Immature natural killer cell (primary cell): Measurements from ENCODE around the gene SHB. TPM values are rescaled to one million over a fixed set of nuclear protein-coding genes. Genes with fewer than 3 reads are reported as not detected.
"Not testable (repeated sequence)": the region's sequence is repeated elsewhere in the genome, so short reads cannot be mapped to it uniquely, and the experiment has no call there.

Source experiments
- DNase-seq, 3 donors: peaks; one replicate each; pipeline ENCODE4 v3.0.0; 2022; ENCODE audit warnings: mixed read lengths in 1 of 3
- H3K27ac Mint-ChIP-seq, 6 donors: one replicate each; pipeline ENCODE4 v1.8.0; 2020; ENCODE audit warnings: mixed read lengths in 6 of 6, mild to moderate bottlenecking in 5 of 6, inconsistent platforms in 4 of 6, moderate library complexity in 3 of 6
- H3K27me3 Mint-ChIP-seq, 3 donors: one replicate each; pipeline ENCODE4 v1.8.0; 2020 to 2021; ENCODE audit warnings: low read depth in 3 of 3, mild to moderate bottlenecking in 3 of 3, mixed read lengths in 3 of 3, moderate library complexity in 3 of 3, inconsistent platforms in 1 of 3
- H3K36me3 Mint-ChIP-seq, 3 donors: one replicate each; pipeline ENCODE4 v1.8.0; 2020; ENCODE audit warnings: mixed read lengths in 3 of 3, inconsistent platforms in 2 of 3, mild to moderate bottlenecking in 2 of 3
- H3K4me1 Mint-ChIP-seq, 2 donors: one replicate each; pipeline ENCODE4 v1.8.0; 2020; ENCODE audit warnings: inconsistent platforms in 2 of 2, mild to moderate bottlenecking in 2 of 2, mixed read lengths in 2 of 2, moderate library complexity in 1 of 2
- H3K4me3 Mint-ChIP-seq, 5 donors: one replicate each; pipeline ENCODE4 v1.8.0; 2020; ENCODE audit warnings: mild to moderate bottlenecking in 5 of 5, mixed read lengths in 5 of 5, inconsistent platforms in 3 of 5, moderate library complexity in 3 of 5
- H3K9me3 Mint-ChIP-seq, 6 donors: one replicate each; pipeline ENCODE4 v1.8.0; 2020; ENCODE audit warnings: mild to moderate bottlenecking in 6 of 6, mixed read lengths in 6 of 6, inconsistent platforms in 4 of 6, moderate library complexity in 3 of 6
- polyA plus RNA-seq, 3 donors: library from polyadenylated mRNA; unstranded; fragments of 300-500 nt; fragmentation: Illumina TruSeq; gene quantifications; one replicate each; pipeline ENCODE4 v1.2.3, GENCODE V29; 2021

SHB gene
- polyA plus RNA-seq, 3 donors from 2014 or later = 0.39 to 0.70 (median 0.57) TPM

- no peak for DNase-seq
- no peaks in the 10 kb centered on the region for H3K9me3 Mint-ChIP-seq
- peaks cover 25 to 31% of the 10 kb centered on the region in 2 donors for H3K4me1 Mint-ChIP-seq
- no peaks in the 10 kb centered on the region for H3K36me3 Mint-ChIP-seq
- peaks cover 2 to 4% (median 2%) of the 10 kb centered on the region in 3 donors for H3K27me3 Mint-ChIP-seq
- peak overlapping the region in 1 of 5 donors; percentile 60 for H3K4me3 Mint-ChIP-seq
- peak overlapping the region in 1 of 6 donors; percentile 74 for H3K27ac Mint-ChIP-seq
These were observed 101.8 kb downstream of the SHB start for GRCh38 chr9:37967014-37967760.

GRCh38 chr9:37966412-37967013 lies 102.5 kb downstream of the SHB start:
- H3K36me3 Mint-ChIP-seq = no peaks in the 10 kb centered on the region
- peak overlapping the region in 3 of 6 donors; percentile 28 to 74 (median 35) for H3K27ac Mint-ChIP-seq
- peak overlapping the region in 1 of 5 donors; percentile 60 for H3K4me3 Mint-ChIP-seq
- peaks cover 1 to 4% (median 2%) of the 10 kb centered on the region in 3 donors for H3K27me3 Mint-ChIP-seq
- H3K4me1 Mint-ChIP-seq = peaks cover 25 to 33% of the 10 kb centered on the region in 2 donors
- no peak for DNase-seq
- H3K9me3 Mint-ChIP-seq = no peaks in the 10 kb centered on the region

GRCh38 chr9:37965676-37966345 lies 103.2 kb downstream of the SHB start:
- Mint-ChIP-seq H3K4me3 (peak overlapping the region in 2 of 5 donors; percentile 4 to 60), H3K4me1 (peaks cover 25 to 38% of the 10 kb centered on the region in 2 donors), H3K27ac (peak overlapping the region in 2 of 6 donors; percentile 22 to 74)
- not testable (repeated sequence) for H3K27me3 Mint-ChIP-seq, H3K36me3 Mint-ChIP-seq, H3K9me3 Mint-ChIP-seq
- peak in 2 of 3 donors; percentile 7 to 9 for DNase-seq

GRCh38 chr9:37965116-37965515 lies 103.9 kb downstream of the SHB start:
- Mint-ChIP-seq H3K27me3 (peaks cover 2 to 4% (median 2%) of the 10 kb centered on the region in 3 donors), H3K36me3 (no peaks in the 10 kb centered on the region), H3K4me1 (peaks cover 25 to 38% of the 10 kb centered on the region in 2 donors), H3K9me3 (no peaks in the 10 kb centered on the region), H3K4me3 (no peak overlapping the region), H3K27ac (no peak overlapping the region)
- DNase-seq = no peak

GRCh38 chr9:37964740-37965081 lies 104.3 kb downstream of the SHB start:
- Mint-ChIP-seq H3K9me3 (no peaks in the 10 kb centered on the region), H3K27me3 (peaks cover 2 to 4% (median 2%) of the 10 kb centered on the region in 3 donors), H3K36me3 (no peaks in the 10 kb centered on the region), H3K4me3 (no peak overlapping the region), H3K27ac (peak overlapping the region in 1 of 6 donors; percentile 34), H3K4me1 (peaks cover 25 to 38% of the 10 kb centered on the region in 2 donors)
- no peak for DNase-seq

GRCh38 chr9:37963936-37964739 lies 104.9 kb downstream of the SHB start:
- peaks cover 25 to 38% of the 10 kb centered on the region in 2 donors for H3K4me1 Mint-ChIP-seq

GRCh38 chr9:37961351-37961750 lies 107.7 kb downstream of the SHB start:
- no peak overlapping the region for H3K4me3 Mint-ChIP-seq
- H3K27ac Mint-ChIP-seq = no peak overlapping the region
- H3K27me3 Mint-ChIP-seq = peaks cover under 1 to 2% (median 2%) of the 10 kb centered on the region in 3 donors
- H3K4me1 Mint-ChIP-seq = peaks cover 18 to 29% of the 10 kb centered on the region in 2 donors
- no peaks in the 10 kb centered on the region for H3K36me3 Mint-ChIP-seq
- DNase-seq = no peak
- no peaks in the 10 kb centered on the region for H3K9me3 Mint-ChIP-seq

More at GRCh38 chr9:37963936-37964739, 104.9 kb downstream of the SHB start:
- no peak for DNase-seq
- no peaks in the 10 kb centered on the region for H3K9me3 Mint-ChIP-seq
- H3K4me3 Mint-ChIP-seq = no peak overlapping the region
- peaks cover 2 to 4% (median 2%) of the 10 kb centered on the region in 3 donors for H3K27me3 Mint-ChIP-seq
- no peaks in the 10 kb centered on the region for H3K36me3 Mint-ChIP-seq
- peak overlapping the region in 1 of 6 donors; percentile 56 for H3K27ac Mint-ChIP-seq

GRCh38 chr9:37960631-37961030 lies 108.4 kb downstream of the SHB start:
- Mint-ChIP-seq H3K27me3 (peaks cover 0 to 2% (median 2%) of the 10 kb centered on the region in 3 donors), H3K4me1 (peaks cover 12 to 22% of the 10 kb centered on the region in 2 donors), H3K9me3 (no peaks in the 10 kb centered on the region), H3K36me3 (no peaks in the 10 kb centered on the region), H3K27ac (no peak overlapping the region), H3K4me3 (no peak overlapping the region)
- no peak for DNase-seq

GRCh38 chr9:37959976-37960375 lies 109.1 kb downstream of the SHB start:
- peaks cover 0 to 2% (median 2%) of the 10 kb centered on the region in 3 donors for H3K27me3 Mint-ChIP-seq
- no peak overlapping the region for H3K4me3 Mint-ChIP-seq
- H3K4me1 Mint-ChIP-seq = peaks cover 8 to 18% of the 10 kb centered on the region in 2 donors
- peaks cover 0 to 1% (median 0%) of the 10 kb centered on the region in 3 donors for H3K36me3 Mint-ChIP-seq
- no peak for DNase-seq
- no peak overlapping the region for H3K27ac Mint-ChIP-seq
- no peaks in the 10 kb centered on the region for H3K9me3 Mint-ChIP-seq

GRCh38 chr9:37958154-37958553 lies 110.9 kb downstream of the SHB start:
- H3K4me3 Mint-ChIP-seq = no peak overlapping the region
- no peak overlapping the region for H3K27ac Mint-ChIP-seq
- H3K9me3 Mint-ChIP-seq = no peaks in the 10 kb centered on the region
- H3K4me1 Mint-ChIP-seq = peaks cover 0 to 7% of the 10 kb centered on the region in 2 donors
- peaks cover 0 to 2% (median 0%) of the 10 kb centered on the region in 3 donors for H3K27me3 Mint-ChIP-seq
- DNase-seq = no peak
- peaks cover 0 to 4% (median 0%) of the 10 kb centered on the region in 3 donors for H3K36me3 Mint-ChIP-seq

GRCh38 chr9:37957664-37957953 lies 111.4 kb downstream of the SHB start:
- peaks cover 0 to 4% (median 0%) of the 10 kb centered on the region in 3 donors for H3K36me3 Mint-ChIP-seq
- no peak overlapping the region for H3K4me3 Mint-ChIP-seq
- no peak for DNase-seq
- no peaks in the 10 kb centered on the region for H3K9me3 Mint-ChIP-seq
- peaks cover 0 to 2% (median 0%) of the 10 kb centered on the region in 3 donors for H3K27me3 Mint-ChIP-seq
- H3K4me1 Mint-ChIP-seq = peaks cover 0 to 7% of the 10 kb centered on the region in 2 donors
- H3K27ac Mint-ChIP-seq = no peak overlapping the region

GRCh38 chr9:37956904-37957663 lies 111.9 kb downstream of the SHB start:
- Mint-ChIP-seq H3K27me3 (peaks cover 0 to 2% (median 0%) of the 10 kb centered on the region in 3 donors), H3K4me3 (no peak overlapping the region), H3K9me3 (no peaks in the 10 kb centered on the region), H3K27ac (peak overlapping the region in 1 of 6 donors; percentile 62), H3K4me1 (peaks cover 0 to 7% of the 10 kb centered on the region in 2 donors), H3K36me3 (peaks cover 0 to 4% (median 0%) of the 10 kb centered on the region in 3 donors)
- no peak for DNase-seq

GRCh38 chr9:37956423-37956820 lies 112.6 kb downstream of the SHB start:
- Mint-ChIP-seq H3K27me3 (peaks cover 0 to 2% (median 0%) of the 10 kb centered on the region in 3 donors), H3K9me3 (no peaks in the 10 kb centered on the region), H3K4me1 (peaks cover 0 to 4% of the 10 kb centered on the region in 2 donors), H3K27ac (no peak overlapping the region), H3K4me3 (no peak overlapping the region), H3K36me3 (peaks cover 0 to 4% (median 0%) of the 10 kb centered on the region in 3 donors)
- no peak for DNase-seq
